Testis (tissue), 2 donors: ENCODE results near the gene VSX2.

Source experiments
- POLR2A ChIP-seq: fragments of 450-650 bp; IDR thresholded peaks from one replicate; pipeline ENCODE4 v1.6.1; 2017; ENCODE audit warnings: antibody characterized with exemption, mild to moderate bottlenecking, moderate library complexity
- TF ChIP-seq, protein P1 (sequence below), 3 experiments: fragments of 450-650 bp in 2 of 3; fragments of 200-600 bp in 1 of 3; sonication (generic) in 1 of 3; IDR thresholded peaks; one replicate each; pipeline ENCODE4 v1.5.1; 2016 to 2019; ENCODE audit warnings: antibody characterized with exemption in 3 of 3, mild to moderate bottlenecking in 2 of 3, moderate library complexity in 1 of 3

DNA sequence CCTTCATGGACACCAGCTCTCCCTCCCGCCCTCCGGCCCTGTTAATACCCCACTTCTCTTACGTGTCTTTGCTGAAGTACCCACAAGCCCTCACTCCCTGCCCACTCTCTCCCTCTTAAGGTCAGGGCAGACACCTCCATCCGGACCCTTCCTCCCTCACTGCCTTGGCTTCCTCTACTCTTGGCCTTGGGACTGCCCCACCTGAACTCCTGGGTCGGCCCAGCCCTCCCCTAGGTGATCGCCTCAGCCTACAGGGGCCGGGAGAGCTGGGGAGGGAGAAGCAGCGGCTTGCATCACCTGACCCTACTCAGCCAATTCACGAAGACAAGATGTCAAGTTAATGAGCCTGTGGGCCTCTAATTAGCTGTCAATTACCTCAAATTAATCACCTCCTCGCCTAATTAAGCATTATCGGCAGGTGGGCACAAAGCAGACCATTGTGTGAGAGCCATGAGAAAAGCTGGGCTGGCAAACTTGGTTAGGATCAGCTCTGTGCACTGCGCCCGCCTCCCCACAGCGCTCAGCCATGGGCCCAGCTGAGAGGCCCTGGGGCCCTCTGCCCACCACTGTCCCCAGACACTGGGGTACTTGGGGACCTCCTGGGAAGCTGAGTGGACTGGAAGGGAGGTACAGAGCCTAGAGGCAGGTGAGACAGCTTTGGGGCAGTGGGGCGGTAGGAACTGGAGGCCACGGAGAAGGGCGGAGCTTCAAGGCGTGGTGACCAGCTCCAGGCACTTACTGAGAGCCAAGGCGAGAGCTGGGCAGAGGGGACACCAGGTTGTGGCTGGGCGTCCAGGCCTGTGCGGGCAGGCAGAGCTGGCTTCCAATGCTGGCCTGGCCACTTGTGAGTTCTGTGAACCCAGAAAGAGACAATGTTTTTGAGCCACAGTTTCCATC is 25.1 kb upstream of the VSX2 start:
- TF ChIP-seq, protein P1, sequence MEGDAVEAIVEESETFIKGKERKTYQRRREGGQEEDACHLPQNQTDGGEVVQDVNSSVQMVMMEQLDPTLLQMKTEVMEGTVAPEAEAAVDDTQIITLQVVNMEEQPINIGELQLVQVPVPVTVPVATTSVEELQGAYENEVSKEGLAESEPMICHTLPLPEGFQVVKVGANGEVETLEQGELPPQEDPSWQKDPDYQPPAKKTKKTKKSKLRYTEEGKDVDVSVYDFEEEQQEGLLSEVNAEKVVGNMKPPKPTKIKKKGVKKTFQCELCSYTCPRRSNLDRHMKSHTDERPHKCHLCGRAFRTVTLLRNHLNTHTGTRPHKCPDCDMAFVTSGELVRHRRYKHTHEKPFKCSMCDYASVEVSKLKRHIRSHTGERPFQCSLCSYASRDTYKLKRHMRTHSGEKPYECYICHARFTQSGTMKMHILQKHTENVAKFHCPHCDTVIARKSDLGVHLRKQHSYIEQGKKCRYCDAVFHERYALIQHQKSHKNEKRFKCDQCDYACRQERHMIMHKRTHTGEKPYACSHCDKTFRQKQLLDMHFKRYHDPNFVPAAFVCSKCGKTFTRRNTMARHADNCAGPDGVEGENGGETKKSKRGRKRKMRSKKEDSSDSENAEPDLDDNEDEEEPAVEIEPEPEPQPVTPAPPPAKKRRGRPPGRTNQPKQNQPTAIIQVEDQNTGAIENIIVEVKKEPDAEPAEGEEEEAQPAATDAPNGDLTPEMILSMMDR (IDR thresholded peaks at IDR 0.05) = no peak
- TF ChIP-seq POLR2A = no peak
